ENCODE measurements around the gene ANAPC1.
"Not testable (repeated sequence)": the region's sequence is repeated elsewhere in the genome, so short reads cannot be mapped to it uniquely, and the experiment has no call there.

DNA sequence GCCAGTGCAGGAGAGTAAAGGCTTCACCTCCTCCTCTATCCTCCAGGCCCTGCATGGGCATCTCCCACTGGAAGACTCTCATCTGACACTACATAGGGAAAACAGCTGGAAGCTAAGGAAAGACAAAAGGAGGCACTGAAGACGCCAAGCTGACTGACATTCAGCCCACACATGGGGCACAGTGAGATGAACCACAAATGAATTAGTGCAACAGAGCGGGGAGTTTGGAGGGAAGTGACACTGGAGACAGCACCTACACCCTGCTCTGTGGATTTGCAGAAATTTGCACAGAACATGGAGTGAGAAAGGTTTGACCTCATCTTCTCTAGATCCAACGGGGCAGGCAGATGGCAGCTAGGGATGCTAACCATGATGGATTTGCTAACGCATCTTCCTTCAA lies 119.8 kb downstream of the ANAPC1 start:
- TF ChIP-seq, protein P1, sequence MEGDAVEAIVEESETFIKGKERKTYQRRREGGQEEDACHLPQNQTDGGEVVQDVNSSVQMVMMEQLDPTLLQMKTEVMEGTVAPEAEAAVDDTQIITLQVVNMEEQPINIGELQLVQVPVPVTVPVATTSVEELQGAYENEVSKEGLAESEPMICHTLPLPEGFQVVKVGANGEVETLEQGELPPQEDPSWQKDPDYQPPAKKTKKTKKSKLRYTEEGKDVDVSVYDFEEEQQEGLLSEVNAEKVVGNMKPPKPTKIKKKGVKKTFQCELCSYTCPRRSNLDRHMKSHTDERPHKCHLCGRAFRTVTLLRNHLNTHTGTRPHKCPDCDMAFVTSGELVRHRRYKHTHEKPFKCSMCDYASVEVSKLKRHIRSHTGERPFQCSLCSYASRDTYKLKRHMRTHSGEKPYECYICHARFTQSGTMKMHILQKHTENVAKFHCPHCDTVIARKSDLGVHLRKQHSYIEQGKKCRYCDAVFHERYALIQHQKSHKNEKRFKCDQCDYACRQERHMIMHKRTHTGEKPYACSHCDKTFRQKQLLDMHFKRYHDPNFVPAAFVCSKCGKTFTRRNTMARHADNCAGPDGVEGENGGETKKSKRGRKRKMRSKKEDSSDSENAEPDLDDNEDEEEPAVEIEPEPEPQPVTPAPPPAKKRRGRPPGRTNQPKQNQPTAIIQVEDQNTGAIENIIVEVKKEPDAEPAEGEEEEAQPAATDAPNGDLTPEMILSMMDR (IDR thresholded peaks at IDR 0.05) = not testable (repeated sequence)
- not testable (repeated sequence) for TF ChIP-seq POLR2A (IDR thresholded peaks at IDR 0.05)
